GM12878 (cell line): ENCODE measurements around the gene DLD.

Experiments
- ESRRA ChIP-seq: IDR thresholded peaks from 2 replicates; pipeline ENCODE4 v1.6.1; 2012; ENCODE audit warnings: mild to moderate bottlenecking, low read length, improper control_type of control experiment
- POLR2A ChIP-seq: IDR thresholded peaks from 2 replicates; pipeline ENCODE4 v1.6.1; 2011; ENCODE audit warnings: low read depth, mild to moderate bottlenecking, low read length
- RBBP5 ChIP-seq: fragments of 200-600 bp; sonication (generic); conservative IDR thresholded peaks from 2 replicates; pipeline ENCODE4 v1.6.1; 2016
- ZNF274 ChIP-seq: IDR thresholded peaks from one replicate; pipeline ENCODE4 v1.8.0; 2011; ENCODE audit not compliant: insufficient read length, insufficient read depth
- TF ChIP-seq, protein P1 (sequence below), 3 experiments: IDR thresholded peaks in 2 of 3; conservative IDR thresholded peaks in 1 of 3; 2 replicates each; pipeline ENCODE4 v1.5.1; 2011; ENCODE audit warnings: low read depth in 3 of 3, low read length in 3 of 3, mild to moderate bottlenecking in 3 of 3, control low read depth in 2 of 3, moderate library complexity in 2 of 3, inconsistent platforms in 1 of 3, mixed read lengths in 1 of 3; ENCODE audit not compliant: control insufficient read depth in 2 of 3, insufficient read depth in 1 of 3; ENCODE audit errors: extremely low read depth in 1 of 3

DNA sequence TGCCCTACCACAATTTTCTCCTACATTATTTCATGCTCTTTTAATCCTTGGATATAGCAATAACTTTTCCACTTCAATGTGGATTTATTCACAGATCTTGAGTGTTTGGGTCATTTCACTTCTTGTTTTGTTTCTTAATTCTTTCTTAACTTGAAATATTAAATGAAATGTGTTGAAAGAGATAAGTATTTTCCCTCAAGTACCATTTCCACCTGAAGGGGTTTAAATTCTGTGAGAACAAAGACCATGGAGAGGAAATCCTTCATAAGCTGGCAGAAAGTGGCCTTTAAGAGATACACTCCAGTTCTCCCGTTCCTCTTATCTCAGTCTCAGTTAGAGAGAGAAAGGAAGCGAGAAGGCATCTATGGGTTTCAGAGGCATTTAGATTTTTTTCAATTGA is 14.1 kb upstream of the DLD start:
- TF ChIP-seq, protein P1, sequence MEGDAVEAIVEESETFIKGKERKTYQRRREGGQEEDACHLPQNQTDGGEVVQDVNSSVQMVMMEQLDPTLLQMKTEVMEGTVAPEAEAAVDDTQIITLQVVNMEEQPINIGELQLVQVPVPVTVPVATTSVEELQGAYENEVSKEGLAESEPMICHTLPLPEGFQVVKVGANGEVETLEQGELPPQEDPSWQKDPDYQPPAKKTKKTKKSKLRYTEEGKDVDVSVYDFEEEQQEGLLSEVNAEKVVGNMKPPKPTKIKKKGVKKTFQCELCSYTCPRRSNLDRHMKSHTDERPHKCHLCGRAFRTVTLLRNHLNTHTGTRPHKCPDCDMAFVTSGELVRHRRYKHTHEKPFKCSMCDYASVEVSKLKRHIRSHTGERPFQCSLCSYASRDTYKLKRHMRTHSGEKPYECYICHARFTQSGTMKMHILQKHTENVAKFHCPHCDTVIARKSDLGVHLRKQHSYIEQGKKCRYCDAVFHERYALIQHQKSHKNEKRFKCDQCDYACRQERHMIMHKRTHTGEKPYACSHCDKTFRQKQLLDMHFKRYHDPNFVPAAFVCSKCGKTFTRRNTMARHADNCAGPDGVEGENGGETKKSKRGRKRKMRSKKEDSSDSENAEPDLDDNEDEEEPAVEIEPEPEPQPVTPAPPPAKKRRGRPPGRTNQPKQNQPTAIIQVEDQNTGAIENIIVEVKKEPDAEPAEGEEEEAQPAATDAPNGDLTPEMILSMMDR (IDR thresholded peaks at IDR 0.05 in 2 of 3, conservative IDR thresholded peaks at IDR 0.05 in 1 of 3; ENCODE audit: control insufficient read depth in 2 of 3, extremely low read depth in 1 of 3, insufficient read depth in 1 of 3, low read depth in 3 of 3, low read length in 3 of 3): no peak
- TF ChIP-seq POLR2A (no peak), ZNF274 (no peak), RBBP5 (no peak), ESRRA (no peak)
